ENCODE data around the gene EFS. TPM values are rescaled to one million over a fixed set of nuclear protein-coding genes. Genes with fewer than 3 reads are reported as not detected.

The EFS gene
- total RNA-seq, 2 donors from 2014 or later: 0.10 TPM; not detected in 1

- ATAC-seq (no peak), DNase-seq (ENCODE audit: low spot score in 2 of 2) (no peak)
Measured at GRCh38 chr14:23355871-23356435, 9.0 kb downstream of the EFS start.

GRCh38 chr14:23354990-23355389 lies 10.0 kb downstream of the EFS start:
- H3K36me3 Mint-ChIP-seq: peaks cover 10 to 11% of the 10 kb centered on the region in 2 donors
- H3K9me3 Mint-ChIP-seq: no peaks in the 10 kb centered on the region
- DNase-seq (ENCODE audit: low spot score in 2 of 2) (no peak), ATAC-seq (no peak)
- no peak overlapping the region for H3K27ac Mint-ChIP-seq

More at GRCh38 chr14:23355871-23356435, 9.0 kb downstream of the EFS start:
- Mint-ChIP-seq H3K36me3 (peaks cover 5% of the 10 kb centered on the region in 2 donors), H3K27ac (no peak overlapping the region), H3K9me3 (no peaks in the 10 kb centered on the region)

GRCh38 chr14:23353433-23353780 lies 11.6 kb downstream of the EFS start:
- DNase-seq (ENCODE audit: low spot score in 2 of 2): no peak
- H3K9me3 Mint-ChIP-seq: no peaks in the 10 kb centered on the region
- H3K27ac Mint-ChIP-seq: no peak overlapping the region
- H3K36me3 Mint-ChIP-seq: peaks cover 10 to 11% of the 10 kb centered on the region in 2 donors
- ATAC-seq: no peak

DNA sequence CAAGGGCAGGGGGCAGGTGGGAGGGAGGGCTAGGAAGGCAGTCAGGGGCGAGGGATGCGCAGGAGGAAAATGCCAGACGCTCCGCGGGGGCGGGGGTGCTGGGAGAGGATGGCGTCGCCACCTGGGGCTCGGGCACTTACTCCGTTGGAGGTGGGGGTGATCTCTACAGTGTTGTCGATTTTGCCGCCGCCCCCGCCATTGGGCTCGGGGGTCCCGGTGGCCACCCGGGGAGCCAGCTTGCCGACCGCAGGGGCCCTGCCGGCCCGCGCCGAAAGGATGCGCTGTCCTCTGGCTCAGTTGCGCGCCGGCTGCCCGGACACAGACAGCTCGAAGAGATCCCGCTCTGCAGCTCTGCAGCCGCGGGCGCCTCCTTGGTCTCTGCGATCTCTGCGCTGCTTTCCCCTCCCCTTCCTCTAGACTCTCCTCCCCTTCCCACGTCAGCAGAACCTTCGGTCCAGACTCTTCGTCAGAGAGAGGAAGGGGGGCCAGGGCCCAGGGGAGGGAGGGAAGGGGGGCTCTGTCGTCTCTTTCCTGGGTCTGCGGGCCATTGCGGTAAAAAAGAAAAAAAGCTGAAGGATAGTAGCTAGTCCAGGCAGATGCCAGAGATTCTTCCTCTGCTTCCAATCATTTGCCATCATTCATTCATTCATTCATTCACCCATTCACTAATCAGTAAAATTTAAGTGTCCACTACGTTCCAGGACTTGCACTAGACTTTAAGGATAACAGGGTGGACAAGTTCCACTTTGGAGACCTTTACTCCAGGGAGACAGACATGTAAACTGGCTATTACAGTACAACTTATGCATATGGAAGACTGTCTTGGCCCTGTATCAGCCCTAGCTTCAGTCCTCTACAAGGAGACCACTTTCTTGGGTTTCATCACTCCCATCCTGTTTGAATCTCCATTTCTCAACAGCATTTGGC lies 12.2 kb downstream of the EFS start, which contains the start of gene SLC22A17:
TSS of gene SLC22A17 (minus strand) at position 382 of the 927 bp plus-strand sequence.
- peaks cover 10 to 11% of the 10 kb centered on the region in 2 donors for H3K36me3 Mint-ChIP-seq
- DNase-seq (ENCODE audit: low spot score in 2 of 2) (peak in 1 of 2 donors; percentile 55), ATAC-seq (peak; percentile 88 to 94)
- H3K27ac Mint-ChIP-seq: peak within 1 kb of the TSS in 1 of 2 donors; percentile 84
- no peaks in the 10 kb centered on the region for H3K9me3 Mint-ChIP-seq

- no peak for DNase-seq (ENCODE audit: low spot score in 2 of 2)
- Mint-ChIP-seq H3K27ac (no peak overlapping the region), H3K36me3 (peaks cover 10 to 11% of the 10 kb centered on the region in 2 donors), H3K9me3 (no peaks in the 10 kb centered on the region)
- peak; percentile 50 to 51 for ATAC-seq
Measured at GRCh38 chr14:23351681-23352505, 13.1 kb downstream of the EFS start.

DNA sequence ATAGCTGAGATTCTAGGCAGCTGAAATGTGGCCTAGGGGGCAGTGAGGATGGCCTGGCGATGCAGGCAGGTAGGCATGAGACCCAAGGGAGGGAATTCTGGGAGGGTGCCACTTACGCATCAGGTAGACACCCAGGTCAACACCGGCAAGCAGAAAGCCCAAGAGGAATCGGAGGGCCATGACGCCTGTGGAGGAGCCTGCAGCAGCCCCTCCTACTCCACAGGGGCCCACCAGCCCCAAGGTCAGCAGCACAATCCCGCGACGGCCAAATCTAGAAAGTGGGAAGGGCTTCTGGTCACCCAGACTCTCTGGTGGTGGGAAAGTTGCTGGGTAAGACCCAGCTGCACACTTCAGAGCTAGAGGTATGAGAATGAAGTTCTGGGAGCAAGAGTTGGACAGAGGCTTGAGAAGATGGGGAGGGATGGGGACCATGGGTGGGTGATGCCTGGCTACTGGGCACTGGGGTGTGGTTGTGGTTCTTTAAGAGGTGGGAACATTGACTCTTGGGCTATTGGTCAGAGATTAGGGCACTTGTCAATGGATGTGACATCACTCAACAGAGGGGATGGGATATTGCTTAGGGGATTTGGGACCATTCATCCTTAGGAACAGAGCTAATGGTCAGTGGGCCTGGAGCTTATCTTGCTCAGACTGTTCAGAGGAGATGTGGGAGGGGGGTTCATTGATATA lies 15.7 kb downstream of the EFS start:
- peaks cover 10 to 11% of the 10 kb centered on the region in 2 donors for H3K36me3 Mint-ChIP-seq
- peak overlapping the region in 1 of 2 donors; percentile 48 for H3K27ac Mint-ChIP-seq
- no peaks in the 10 kb centered on the region for H3K9me3 Mint-ChIP-seq
- ATAC-seq (no peak), DNase-seq (ENCODE audit: low spot score in 2 of 2) (peak in 1 of 2 donors; percentile 35)

DNA sequence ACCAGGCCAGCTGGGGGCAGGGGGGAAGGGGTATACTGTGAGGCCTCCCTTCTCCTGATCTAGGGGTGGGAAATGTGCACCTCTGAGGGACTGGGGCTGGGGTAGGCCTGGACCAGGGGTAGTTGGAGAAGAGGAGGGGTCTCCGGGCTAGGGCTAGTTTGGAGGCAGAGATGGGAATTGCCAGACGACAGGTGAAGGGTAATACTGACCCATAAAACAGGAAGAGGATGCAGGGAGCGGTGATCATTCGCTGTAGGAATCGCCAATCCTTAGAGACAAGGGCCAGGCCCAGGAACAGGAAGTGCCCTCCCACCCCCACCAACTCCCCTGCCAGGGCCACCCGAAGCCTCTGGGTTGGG lies 16.7 kb downstream of the EFS start:
- H3K36me3 Mint-ChIP-seq: peaks cover 10 to 11% of the 10 kb centered on the region in 2 donors
- H3K9me3 Mint-ChIP-seq: no peaks in the 10 kb centered on the region
- no peak overlapping the region for H3K27ac Mint-ChIP-seq
- no peak for DNase-seq (ENCODE audit: low spot score in 2 of 2)
- no peak for ATAC-seq

GRCh38 chr14:23347406-23348296 lies 17.3 kb downstream of the EFS start:
- peak overlapping the region in 1 of 2 donors; percentile 77 for H3K27ac Mint-ChIP-seq
- no peak for ATAC-seq
- peak in 1 of 2 donors; percentile 46 for DNase-seq (ENCODE audit: low spot score in 2 of 2)
- peaks cover 10 to 11% of the 10 kb centered on the region in 2 donors for H3K36me3 Mint-ChIP-seq
- H3K9me3 Mint-ChIP-seq: no peaks in the 10 kb centered on the region

- H3K9me3 Mint-ChIP-seq: no peaks in the 10 kb centered on the region
- ATAC-seq: no peak
- peaks cover 10 to 11% of the 10 kb centered on the region in 2 donors for H3K36me3 Mint-ChIP-seq
- H3K27ac Mint-ChIP-seq: peak overlapping the region in 1 of 2 donors; percentile 77
- peak in 1 of 2 donors; percentile 47 for DNase-seq (ENCODE audit: low spot score in 2 of 2)
Measured at GRCh38 chr14:23346693-23347405, 18.1 kb downstream of the EFS start.

DNA sequence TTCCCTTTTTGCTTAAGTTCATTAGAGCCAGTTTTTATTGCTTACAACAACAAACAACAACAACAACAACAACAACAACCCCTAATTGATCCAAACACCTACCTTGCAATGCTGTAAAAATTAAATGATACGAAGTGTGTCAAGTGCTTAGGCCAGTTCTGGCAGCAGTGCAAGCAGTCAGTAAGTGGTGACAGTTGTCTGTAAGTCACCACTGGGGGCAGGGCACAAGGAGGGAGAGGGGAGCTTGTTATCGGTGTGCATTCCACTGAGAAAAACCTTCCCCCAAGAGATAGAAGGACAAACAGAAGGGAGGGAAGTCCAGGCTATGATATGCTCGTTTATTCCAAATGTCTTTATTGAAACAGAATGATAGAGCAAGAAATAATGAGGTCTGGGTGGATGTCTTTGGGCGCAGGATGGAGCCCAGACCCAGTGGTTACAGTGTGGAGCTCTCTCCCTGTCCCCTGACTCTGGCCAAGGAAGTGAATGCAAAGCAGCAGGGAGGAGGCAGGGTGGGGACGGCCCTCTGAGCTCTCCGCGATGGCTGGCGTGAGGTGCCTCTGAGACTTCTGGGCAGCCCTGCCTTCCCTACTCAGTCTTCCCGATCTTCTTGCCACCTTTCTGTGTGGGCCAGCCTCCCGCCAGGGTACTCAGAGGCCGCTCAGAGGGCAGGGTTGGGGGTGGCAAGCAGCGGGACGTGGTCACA lies 18.8 kb downstream of the EFS start:
- peaks cover 7 to 8% of the 10 kb centered on the region in 2 donors for H3K36me3 Mint-ChIP-seq
- no peaks in the 10 kb centered on the region for H3K9me3 Mint-ChIP-seq
- H3K27ac Mint-ChIP-seq: no peak overlapping the region
- no peak for ATAC-seq
- no peak for DNase-seq (ENCODE audit: low spot score in 2 of 2)

GRCh38 chr14:23344481-23344880 lies 20.5 kb downstream of the EFS start:
- H3K36me3 Mint-ChIP-seq: no peaks in the 10 kb centered on the region
- ATAC-seq (no peak), DNase-seq (ENCODE audit: low spot score in 2 of 2) (peak in 1 of 2 donors; percentile 33)
- no peak overlapping the region for H3K27ac Mint-ChIP-seq
- no peaks in the 10 kb centered on the region for H3K9me3 Mint-ChIP-seq

GRCh38 chr14:23339506-23340268 lies 25.3 kb downstream of the EFS start:
- DNase-seq (ENCODE audit: low spot score in 2 of 2) (no peak), ATAC-seq (no peak)
- no peaks in the 10 kb centered on the region for H3K36me3 Mint-ChIP-seq
- no peak overlapping the region for H3K27ac Mint-ChIP-seq
- H3K9me3 Mint-ChIP-seq: no peaks in the 10 kb centered on the region

- ATAC-seq (no peak), DNase-seq (ENCODE audit: low spot score in 2 of 2) (no peak)
- Mint-ChIP-seq H3K9me3 (no peaks in the 10 kb centered on the region), H3K36me3 (no peaks in the 10 kb centered on the region), H3K27ac (no peak overlapping the region)
Measured at GRCh38 chr14:23335623-23336022, 29.3 kb downstream of the EFS start.

Measured in activated naive CD4-positive, alpha-beta T cell treated with anti-CD3 and anti-CD28 coated beads, Interleukin-2, amount 50 U/mL, for 72 hours (primary cell).